Activated T-cell treated with anti-CD3 and anti-CD28 coated beads for 1 hour (primary cell): ENCODE data around the gene BCL3.
A peak's percentile ranks its signal among the peaks of the same experiment; 100 is the strongest.

Source experiments
- DNase-seq: peaks from one replicate; pipeline ENCODE4 v3.0.0-alpha.2; 2020; ENCODE audit warnings: low read depth

Gene BCL3

GRCh38 chr19:44794610-44795009 is 46.1 kb downstream of the BCL3 start:
- no peak for DNase-seq

GRCh38 chr19:44795398-44795987 is 47.0 kb downstream of the BCL3 start:
- DNase-seq: no peak

- DNase-seq: no peak
Observed at GRCh38 chr19:44796701-44797115, 48.2 kb downstream of the BCL3 start.

GRCh38 chr19:44799627-44800346 is 51.3 kb downstream of the BCL3 start:
- DNase-seq: no peak

- DNase-seq: peak; percentile 84
Observed at GRCh38 chr19:44800461-44800860, 52.0 kb downstream of the BCL3 start.

- no peak for DNase-seq
Observed at GRCh38 chr19:44803442-44804428, 55.2 kb downstream of the BCL3 start.

GRCh38 chr19:44806291-44806690 is 57.8 kb downstream of the BCL3 start:
- no peak for DNase-seq

- no peak for DNase-seq
Observed at GRCh38 chr19:44807162-44807561, 58.7 kb downstream of the BCL3 start.

GRCh38 chr19:44807652-44808462 is 59.3 kb downstream of the BCL3 start:
- no peak for DNase-seq

- DNase-seq: no peak
Observed at GRCh38 chr19:44808463-44809371, 60.2 kb downstream of the BCL3 start, which contains the start of gene BCAM. Gene BCAM (plus strand): TSS chr19:44809103. CDS start chr19:44809125, 22 bp downstream.
